IPS DF 4.7 (cell line): ENCODE results near the gene TLCD3B.

ENCODE experiments used
- DNase-seq: peaks from one replicate; pipeline ENCODE4 v3.0.0-alpha.2; 2013; ENCODE audit warnings: low spot score; ENCODE audit errors: extremely low read depth

Gene TLCD3B

DNA sequence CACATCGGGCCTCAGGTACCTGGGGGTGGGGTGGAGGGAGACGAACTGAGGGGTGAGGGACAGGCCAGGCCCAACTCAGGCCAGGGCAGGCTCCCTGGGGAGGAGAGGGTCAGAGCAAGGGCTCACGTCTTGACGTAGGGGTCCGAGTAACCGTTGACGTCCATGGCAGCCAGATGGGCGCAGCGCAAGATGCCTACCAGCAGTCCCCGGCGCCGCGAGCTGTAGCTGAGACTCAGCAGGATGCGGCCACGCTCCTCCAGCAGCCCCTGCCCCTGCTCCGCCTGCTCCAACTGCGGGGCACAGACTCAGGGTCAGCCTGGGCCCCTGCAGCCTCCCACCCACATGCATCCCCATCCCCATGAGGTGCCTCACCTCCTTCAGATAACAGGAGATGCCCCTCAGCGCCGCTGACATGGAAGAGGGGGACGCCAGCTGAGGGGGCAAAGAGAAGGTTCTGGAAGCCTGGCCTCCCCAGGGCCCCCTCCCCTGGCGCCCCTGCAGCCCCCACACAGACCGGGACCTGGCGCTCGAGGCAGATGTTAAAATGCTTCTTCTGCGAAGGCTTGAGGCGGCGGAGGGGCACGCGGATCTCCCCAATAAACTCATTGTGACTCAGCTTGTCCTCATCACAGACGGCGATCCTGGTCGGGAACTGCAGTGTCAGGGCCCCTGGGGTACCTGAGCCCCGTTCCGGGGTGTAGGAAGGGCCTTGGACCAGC is 24.3 kb downstream of the TLCD3B start:
- DNase-seq: no peak

DNA sequence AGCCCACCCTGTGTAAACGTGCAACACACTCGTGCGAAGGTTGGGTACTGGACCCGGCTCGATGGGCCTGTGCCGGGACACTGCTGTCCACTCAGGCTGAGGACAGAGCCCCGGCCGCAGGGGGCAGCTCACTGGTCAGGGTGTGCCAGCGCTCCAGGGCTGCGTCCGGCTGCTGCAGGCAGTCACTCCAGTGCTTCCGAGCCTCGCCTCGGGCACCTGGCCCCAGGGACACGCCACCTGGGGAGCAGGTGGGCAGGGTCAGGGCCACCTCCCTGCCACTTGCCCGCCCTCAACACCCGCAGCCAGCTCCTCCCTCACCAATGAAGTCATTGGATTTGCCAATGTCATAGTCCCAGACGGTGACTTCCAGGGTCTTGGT is 25.0 kb downstream of the TLCD3B start:
- DNase-seq: no peak

DNA sequence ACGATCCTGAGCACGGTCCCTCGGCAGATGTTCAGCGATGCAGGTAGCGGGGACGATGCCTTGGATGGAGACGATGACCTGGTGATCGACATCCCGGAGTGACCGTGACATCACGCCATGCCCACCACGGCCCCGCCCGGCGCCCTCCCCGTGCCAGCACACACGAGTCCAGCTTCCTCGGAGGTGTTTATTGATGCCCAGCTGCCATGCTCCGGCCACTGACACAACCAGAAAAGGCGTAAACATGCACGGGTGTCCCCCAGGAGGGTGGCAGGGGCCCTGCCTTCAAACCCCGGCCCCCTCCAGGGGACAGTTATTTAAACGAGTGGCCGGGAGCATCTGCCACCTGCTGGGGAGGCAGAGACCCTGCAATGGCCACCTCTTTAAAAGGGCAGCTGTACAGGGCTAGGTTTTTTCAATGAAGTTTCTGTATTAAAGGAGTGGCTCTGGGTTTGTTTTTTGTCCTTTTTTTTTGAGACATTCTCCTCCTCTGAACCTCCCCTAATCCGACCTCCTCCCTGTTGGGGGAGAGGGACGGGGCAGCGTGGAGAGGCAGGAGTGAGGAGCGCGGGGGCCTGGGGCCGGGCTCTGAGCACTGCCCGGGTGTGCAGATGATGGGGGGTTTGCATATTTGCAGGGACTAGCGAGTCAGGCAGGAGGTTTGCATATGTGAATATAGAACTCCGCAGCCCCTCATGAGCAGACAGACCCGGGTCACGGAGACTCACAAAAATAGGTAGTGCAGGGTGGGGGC is 25.6 kb downstream of the TLCD3B start:
- no peak for DNase-seq

DNA sequence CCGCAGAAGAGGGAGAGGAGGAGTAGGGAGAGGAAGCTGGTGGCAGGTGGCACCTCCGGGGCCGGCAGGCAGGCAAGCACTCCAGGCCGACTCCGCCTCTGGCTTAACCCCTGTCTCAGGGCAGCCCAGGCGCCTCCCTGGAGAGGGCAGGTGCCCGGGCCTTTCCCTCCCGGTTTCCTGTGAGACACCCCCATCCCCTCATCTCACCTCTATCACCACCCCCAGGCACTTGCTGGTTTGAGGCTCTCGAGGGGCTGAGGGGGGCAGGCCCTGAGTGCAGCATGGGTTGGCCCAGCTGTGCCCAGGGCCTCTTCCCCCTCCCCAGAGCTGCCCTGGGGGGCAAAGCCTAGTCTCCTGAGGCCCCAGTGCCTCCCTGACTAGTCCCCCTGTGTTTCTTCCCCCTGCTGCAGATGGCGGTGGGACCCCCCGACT is 26.2 kb downstream of the TLCD3B start:
- DNase-seq: no peak

DNA sequence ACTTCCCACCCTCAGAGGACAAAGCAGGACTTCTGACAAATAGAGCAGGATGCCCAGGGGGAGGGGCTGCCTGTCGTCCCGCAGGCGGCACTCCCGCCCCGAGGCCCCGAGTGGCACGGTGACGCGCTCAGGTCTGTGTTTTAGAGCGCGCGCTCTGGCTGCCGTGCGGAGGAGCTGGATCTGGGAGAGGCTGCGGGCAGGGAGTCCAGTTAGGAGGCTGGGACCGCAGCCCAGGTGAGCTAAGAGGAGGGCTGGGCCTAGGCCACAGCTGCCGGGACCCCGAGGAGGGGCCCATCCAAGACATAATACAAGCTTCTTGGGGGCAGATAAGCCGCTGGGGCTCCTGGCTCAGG is 26.7 kb downstream of the TLCD3B start:
- no peak for DNase-seq

DNA sequence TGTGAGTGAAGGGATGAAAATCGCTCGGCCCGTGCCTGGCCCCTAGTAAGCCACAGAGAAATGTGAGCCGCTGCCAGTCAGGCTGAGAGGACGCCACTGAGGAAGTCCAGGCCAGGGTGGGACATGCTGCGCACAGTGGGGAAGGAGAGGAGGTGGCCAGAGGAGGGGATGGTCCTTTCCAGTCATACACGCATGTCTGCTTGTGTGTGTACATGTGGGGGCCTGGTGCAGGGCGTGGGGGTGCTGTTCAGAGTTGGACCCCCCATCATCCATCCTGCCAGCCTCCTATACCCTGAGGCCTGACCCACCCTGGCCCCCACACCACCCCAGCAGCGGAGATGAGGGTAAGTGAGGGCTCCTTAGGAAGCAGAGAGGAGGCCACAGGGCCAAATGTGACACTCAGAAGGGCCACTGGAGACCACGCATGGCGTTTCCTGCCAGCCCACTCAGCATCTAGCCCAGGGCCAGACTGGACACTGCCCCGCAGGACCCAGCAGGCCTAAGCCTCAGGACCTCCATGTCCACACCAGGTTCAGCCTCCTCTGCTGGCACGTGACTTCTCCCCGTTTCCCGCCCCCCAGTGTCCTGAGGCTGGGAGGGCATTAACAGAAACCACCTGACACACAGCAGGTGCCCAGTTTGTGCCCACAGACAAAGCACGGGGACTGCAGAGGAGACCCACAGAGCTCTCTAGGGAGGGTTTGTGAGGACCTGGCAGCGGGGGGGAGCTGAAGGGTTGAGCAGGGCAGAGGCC is 27.2 kb downstream of the TLCD3B start:
- DNase-seq: no peak

DNA sequence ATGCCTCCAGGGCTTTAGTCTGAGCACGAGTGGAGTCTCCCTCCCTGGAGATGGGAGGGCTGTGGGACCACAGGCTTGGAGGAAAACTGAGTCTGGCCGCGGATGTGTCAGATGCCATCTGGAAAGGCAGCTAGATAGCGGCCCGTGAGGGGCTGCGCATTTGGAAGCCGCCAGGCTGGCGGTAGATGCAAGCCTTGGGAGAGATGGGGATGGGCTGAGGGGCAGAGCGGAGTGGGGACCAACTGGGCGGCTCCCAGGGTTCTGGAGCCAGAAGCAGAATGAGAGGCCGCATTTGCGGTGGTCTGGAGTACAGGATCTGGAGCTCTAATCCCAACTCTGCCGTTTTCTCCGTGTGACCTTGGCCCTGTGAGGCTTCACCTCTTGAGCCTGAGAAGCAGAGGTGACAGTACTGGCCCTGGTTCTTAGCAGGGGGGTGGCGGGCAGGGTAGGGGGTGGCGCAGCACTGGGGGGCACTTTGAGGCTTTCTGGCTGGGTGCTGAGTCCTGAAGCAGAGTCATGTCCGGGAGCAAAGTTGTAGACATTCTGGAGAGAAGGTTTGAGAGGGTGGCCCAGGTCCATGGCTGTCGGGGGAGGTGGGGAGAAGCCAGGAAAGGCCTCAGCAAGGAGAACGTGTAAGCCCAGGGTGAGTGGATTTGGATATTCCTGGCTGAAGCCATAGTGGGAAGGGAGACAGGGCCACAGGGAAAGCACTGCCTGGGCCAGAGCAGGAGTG is 28.3 kb downstream of the TLCD3B start:
- DNase-seq: no peak

DNA sequence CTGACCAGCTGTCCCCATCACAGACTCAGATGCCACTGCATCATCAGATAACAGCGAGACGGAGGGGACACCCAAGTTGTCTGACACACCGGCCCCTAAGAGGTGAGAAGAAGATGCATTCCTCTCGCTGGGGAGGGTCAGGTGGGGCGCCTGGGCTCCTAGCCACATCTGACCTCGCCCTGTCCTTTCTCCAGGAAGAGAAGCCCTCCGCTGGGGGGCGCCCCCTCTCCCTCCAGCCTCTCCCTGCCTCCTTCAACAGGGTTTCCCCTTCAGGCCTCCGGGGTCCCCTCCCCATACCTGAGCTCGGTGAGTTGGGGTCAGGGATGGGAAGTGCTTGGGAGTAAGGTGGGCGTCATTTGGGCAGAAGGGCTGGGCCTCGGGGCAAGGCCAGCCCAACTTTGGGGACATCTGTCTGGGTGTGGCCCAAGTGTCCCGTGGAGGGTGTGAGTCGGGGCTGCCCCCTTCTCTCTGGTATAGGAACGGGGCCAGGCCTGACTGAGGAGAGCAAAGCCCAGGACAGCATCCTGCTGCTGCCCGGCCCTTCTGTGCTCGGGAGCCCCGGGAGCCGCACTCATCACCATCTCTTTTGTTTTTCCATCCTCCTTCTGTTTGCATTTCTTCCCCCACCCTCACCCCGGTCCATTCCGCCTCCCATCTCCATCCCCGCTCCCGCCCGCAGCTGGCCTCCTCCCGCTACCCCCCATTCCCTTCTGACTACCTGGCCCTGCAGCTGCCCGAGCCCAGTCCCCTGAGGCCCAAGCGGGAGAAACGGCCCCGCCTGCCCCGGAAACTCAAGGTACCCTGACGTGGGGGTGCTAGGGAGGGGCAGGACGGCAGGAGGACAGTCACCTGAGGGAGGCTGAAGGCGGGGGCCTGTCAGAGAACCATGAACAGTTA is 30.1 kb downstream of the TLCD3B start:
- no peak for DNase-seq

DNA sequence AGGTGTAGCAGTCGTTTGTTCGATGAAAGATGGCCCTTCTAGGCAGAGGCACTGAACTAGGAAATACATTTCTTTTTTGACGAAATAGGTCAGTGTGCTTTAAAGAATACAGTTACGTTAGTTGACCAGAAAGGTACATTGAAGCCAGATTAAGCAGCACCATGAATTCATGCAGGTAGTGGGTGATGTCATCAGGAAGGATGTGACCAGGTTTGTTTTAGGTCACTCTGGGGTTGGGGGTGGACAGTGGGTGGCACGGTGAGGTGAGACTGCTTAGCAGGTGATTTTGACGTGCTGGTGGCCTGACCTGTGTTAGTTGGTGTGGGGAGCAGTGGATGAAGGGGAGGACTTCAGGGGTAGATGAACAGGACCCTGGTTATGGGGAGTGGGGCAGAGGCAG is 31.5 kb downstream of the TLCD3B start:
- no peak for DNase-seq

DNA sequence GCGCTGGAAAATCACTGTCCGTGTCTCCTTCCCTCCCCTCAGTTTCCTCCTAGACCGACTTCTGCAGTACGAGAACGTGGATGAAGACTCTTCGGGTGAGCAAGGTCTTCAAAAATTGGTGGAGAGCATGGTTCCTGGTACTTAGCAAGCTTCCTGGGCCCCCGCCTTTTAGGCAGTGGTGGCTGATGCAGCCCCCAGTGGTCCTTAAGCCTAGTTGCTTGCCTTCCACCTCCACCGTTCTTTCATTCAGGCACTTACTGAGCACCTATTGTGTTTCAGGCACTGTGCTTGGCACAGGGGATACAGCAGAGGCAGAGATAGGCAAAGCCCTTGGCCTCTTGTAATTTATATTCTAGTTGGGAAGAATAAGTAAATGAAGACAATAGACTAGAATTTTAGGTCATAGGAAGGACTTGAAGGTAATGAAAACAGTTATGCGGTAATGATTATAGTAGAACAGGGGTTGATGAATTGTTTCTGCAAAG is 34.3 kb downstream of the TLCD3B start:
- no peak for DNase-seq

DNA sequence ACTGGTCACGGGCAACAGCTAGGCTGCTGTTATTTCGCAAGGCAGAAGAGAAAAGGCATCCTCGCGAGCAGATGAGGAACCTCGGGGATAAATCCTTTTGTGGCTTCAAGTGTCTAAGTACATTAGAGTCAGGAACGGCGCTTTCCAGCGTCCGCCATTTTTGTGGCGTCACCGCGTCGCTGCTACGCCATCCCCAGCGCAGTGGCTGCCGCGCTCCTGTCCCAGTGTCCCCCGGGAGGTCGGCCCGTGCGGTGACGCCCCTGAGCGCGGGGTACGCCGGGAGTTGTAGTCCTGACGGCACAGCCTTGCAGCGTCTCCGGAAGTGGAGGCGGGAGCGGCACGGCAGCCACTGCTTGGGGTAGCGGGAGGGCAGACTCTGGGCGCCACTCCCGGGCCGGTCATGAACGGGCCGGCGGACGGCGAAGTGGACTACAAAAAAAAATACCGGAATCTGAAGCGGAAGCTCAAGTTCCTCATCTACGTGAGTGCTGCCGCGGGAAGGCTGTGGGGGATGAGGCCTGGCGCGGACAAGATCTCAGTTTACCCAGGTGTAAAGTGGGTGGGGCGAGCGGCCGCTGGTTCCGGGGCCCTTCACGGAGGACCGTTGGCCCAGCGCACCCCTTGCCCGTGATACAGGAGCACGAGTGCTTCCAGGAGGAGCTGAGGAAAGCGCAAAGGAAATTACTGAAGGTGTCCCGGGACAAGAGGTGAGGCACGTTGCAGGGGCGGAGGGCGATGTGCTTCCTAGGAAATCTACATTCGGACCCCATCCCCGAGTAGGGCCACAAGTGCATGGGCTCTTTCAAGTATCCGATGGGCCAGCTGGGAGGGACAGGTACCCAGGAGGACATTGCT is 34.9 kb downstream of the TLCD3B start, which contains the start of gene INO80E:
Gene INO80E, plus strand, starts transcription at position 331 of the 855 bp plus-strand sequence. Its CDS starts 70 bp downstream, at position 401.
- DNase-seq: peak; percentile 93

DNA sequence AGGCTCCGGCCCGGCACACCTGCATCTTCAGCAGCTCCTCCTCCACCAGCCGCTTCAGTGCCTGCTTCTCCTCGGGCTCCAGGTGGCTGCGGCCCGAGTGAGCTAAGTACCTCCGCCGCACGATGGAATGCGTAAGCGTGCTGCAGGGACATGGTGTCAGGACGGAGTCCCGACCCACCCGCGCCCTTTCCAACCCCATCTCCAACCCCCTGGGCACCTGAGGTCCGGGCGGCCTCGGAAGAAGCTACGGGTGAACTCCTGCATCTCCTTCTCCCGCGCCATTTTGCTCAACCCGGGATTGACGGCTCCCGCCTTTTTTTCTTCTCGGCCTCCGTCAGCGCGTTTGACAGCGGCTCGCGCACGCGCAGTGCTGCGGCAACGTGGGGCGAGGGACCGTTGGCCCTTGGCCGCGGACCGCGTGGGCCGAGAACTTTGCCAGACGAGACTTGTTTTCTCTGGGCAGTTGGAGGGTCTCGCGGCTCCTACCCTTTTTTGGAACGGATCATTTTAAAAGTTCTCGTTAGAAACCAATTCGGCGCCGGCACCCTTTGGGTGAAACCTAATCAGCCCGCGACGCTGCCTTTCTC is 35.7 kb downstream of the TLCD3B start, which contains the start of gene HIRIP3:
Gene HIRIP3, minus strand, starts transcription at position 294 of the 587 bp plus-strand sequence. Its CDS starts 12 bp downstream, at position 282.
- no peak for DNase-seq

DNA sequence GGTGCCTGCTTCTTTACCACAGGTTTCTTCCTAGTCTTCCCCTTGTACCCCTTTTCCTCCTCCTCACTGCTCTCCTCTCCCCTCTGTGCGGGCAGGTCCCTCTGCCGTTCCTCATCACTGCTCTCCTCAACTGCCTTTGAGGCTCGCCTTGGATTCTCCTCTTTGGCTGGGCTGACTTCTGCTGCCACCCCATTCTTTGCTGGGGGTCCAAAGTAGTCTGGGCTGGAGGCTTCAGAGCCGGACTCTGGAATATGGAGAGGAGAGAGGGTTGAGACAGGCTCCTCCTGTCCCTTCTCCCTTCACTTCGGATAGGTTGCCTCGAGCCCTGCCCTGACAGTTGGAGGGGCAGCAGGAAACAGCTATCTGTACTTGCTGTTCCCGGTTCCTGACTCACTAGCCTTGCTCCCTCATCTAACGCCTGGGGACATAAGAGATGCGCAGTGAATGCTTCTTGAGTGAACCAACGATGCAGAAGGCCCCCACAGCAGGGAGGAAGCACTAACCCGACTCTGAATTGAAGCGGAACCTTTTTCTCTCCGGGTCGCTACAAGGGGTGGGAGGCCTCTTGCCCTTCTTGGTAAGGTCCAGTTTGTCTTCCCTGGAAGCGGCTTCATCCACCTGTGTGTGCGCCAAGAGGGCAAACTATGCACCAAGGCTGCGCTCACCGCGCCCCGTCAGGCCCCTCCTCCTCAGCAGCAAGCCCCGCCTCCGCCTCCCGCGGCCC is 36.3 kb downstream of the TLCD3B start:
- DNase-seq: no peak

DNA sequence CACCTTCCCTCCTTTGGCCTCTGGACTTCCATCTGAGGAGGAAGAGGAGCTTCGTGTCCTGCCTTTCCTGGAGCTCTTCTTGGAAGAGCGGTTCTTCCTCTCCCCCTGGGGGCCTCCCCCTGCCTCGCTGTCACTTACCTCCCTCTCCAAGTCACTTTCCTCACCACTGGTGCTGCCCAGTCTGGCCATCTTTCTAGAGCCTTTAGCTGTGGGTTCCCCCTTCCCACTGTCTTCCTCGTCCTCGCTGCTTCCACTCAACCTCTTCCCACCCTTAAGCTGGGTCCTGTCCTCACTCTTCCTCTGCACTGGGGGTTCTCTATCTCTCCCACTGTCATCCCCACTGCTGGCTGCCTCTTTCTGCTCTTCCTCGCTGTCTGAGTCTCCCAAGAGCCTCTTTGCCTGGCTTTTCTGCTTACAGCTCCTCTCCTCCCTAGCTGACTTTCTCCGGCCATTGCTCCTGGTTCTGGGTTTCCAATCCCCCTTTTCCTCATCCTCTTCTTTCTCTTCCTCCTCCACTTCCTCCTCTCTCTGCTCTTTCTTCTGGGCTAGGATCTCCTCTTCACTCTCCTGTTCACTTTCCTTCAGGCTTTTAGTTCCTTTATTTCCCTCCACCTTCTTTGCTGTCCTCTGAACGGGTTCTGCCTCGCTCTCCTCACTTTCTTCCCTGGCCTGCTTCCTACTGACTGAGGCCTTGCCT is 37.0 kb downstream of the TLCD3B start:
- DNase-seq: no peak

DNA sequence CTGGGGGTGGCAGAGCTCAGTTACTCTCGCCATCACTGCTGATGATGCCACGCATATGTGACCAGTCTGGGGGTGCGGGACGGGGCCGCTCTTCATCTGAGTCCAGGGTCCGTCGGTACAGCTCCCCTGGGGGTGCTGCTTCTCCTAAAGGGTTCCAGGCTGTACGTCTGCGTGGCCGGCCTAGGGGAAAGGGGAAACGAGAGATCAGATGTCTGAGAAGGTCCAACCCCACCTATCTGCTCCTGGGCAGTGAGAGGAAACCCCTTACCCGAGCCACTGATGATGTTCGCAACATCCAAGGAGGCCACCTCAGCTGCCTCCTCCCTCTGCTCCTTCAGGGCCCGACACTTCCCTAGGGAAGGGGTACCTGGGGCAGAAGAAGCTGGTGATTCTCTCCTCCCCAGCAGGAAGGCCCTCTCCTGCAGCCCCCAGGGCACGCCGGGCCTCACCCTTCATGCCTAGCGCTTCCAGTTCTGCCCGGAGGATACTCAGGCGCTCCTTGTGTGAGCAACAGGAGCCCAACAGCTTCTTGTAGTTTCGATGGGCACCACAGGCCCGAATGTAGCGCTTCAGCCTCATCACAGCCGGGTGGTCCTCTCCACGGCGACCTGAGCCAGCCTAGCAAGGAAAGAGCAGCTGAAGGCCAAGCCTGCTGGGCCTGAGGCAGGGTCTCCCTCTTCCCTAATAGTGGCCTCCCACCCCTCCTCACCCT is 37.7 kb downstream of the TLCD3B start:
- no peak for DNase-seq

DNA sequence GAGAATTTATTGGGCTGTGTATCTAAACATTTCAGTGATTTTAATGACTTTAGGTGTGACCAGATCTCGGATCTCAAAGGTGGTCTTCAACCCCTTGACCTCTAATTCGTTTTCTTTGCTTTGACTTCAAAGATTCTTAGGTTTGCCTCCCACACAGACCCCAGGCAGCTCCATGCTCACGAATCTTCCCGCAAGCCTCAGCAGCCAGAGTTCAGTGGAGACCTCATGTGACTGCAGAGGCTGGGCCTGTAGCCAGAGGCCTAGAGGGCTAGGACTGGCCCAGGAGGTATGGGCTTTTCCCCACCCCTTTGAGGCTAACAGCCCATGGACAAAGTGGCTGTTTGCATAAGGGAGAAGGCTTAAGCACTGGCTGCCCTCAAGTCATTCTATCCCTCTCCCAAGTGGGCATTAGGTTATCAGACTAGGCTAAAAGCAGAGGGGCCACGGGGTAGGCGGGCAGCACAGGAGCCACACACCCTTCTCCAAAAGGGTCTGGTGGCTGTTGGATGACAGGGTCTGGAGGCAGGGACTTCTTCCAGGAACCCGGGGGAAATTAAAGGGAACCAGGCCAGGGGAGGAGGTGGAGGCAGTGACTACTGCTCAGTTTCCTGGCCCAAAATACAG is 38.6 kb downstream of the TLCD3B start:
- no peak for DNase-seq

DNA sequence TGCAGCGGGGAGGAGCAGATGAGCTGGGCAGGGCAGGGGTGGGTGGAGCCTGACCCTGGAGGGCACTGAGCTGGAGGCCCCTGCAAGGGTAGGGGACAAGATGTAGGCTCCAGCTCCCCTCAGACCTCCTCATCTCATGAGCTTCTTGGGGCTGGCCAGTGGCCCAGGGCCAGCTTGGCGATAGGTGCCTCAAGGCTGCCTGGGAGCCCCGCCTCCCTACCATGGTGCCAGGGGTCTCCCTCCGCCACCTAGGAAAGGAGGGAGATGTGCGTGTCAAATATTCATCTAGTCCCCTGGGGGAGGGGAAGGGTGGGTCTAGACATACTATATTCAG is 39.5 kb downstream of the TLCD3B start:
- no peak for DNase-seq
